ENCODE results near the gene PTPN23. TPM values are rescaled to one million over a fixed set of nuclear protein-coding genes. Genes with fewer than 3 reads are reported as not detected.

The PTPN23 gene
- total and polyA plus RNA-seq, 9 of the 15 experiments (the other 6 are each of a cell fraction or from before 2014, with no cell fraction given): 0.41 to 58.7 (median 7.2) TPM

GRCh38 chr3:47347217-47347801 lies 33.5 kb upstream of the PTPN23 start (continued):
- TF ChIP-seq IRF1 (CRISPR knock-in tag; IDR thresholded peaks at IDR 0.05; ENCODE audit: borderline replicate concordance) (no peak), GTF2A2 (tag; IDR thresholded peaks at IDR 0.05) (no peak), ZBTB43 (CRISPR knock-in tag; IDR thresholded peaks at IDR 0.05) (no peak), FOXA1 (IDR thresholded peaks at IDR 0.05; ENCODE audit: borderline replicate concordance) (no peak), ZEB2 (IDR thresholded peaks at IDR 0.05) (peak; percentile 93), ZNF197 (CRISPR knock-in tag; IDR thresholded peaks at IDR 0.05; ENCODE audit: low read depth) (no peak), ZNF75A (CRISPR knock-in tag; IDR thresholded peaks at IDR 0.05) (no peak), TCFL5 (CRISPR knock-in tag; conservative IDR thresholded peaks at IDR 0.05) (no peak), MTA3 (IDR thresholded peaks at IDR 0.05; ENCODE audit: borderline replicate concordance) (peak; percentile 90; the same call in 1 of the 2 replicates), CBX1 (IDR thresholded peaks at IDR 0.05; ENCODE audit: low read depth) (no peak), SIRT6 (IDR thresholded peaks at IDR 0.05; ENCODE audit: low read depth, low read length) (no peak), ZNF263 (CRISPR knock-in tag; IDR thresholded peaks at IDR 0.05; ENCODE audit: borderline replicate concordance) (no peak; the same call in 1 of the 2 replicates), ZNF644 (tag; IDR thresholded peaks at IDR 0.05; ENCODE audit: low read depth) (no peak), ZNF76 (CRISPR knock-in tag; IDR thresholded peaks at IDR 0.05; ENCODE audit: borderline replicate concordance) (no peak), SMARCA5 (IDR thresholded peaks at IDR 0.05) (no peak), ZNF12 (CRISPR knock-in tag; IDR thresholded peaks at IDR 0.05) (no peak), ZNF212 (CRISPR knock-in tag; IDR thresholded peaks at IDR 0.05) (no peak), RNF219 (CRISPR knock-in tag; IDR thresholded peaks at IDR 0.05) (no peak), FOXK2 (conservative IDR thresholded peaks at IDR 0.05 in 1 of 2, IDR thresholded peaks at IDR 0.05 in 1 of 2; ENCODE audit: low read depth in 2 of 2) (no peak; a peak in 2 of 4 replicates), ZNF507 (tag; conservative IDR thresholded peaks at IDR 0.05) (no peak), FOXJ3 (CRISPR knock-in tag; IDR thresholded peaks at IDR 0.05) (no peak), MLX (CRISPR knock-in tag; conservative IDR thresholded peaks at IDR 0.05) (no peak)
- TF ChIP-seq, protein P1, sequence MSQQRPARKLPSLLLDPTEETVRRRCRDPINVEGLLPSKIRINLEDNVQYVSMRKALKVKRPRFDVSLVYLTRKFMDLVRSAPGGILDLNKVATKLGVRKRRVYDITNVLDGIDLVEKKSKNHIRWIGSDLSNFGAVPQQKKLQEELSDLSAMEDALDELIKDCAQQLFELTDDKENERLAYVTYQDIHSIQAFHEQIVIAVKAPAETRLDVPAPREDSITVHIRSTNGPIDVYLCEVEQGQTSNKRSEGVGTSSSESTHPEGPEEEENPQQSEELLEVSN (IDR thresholded peaks at IDR 0.05; ENCODE audit: borderline replicate concordance in 1 of 2, extremely low read depth in 1 of 2, insufficient read depth in 1 of 2, insufficient read length in 1 of 2, low read depth in 1 of 2, low read length in 1 of 2, poor library complexity in 1 of 2, severe bottlenecking in 1 of 2): no peak
